HL-60 (cell line): ENCODE measurements around the gene DDX25.

ENCODE experiments used
- DNase-seq, 2 experiments: peaks; one replicate each; pipeline ENCODE4 v3.0.0-alpha.2; 2010 to 2020; ENCODE audit warnings: low read depth in 1 of 2, low spot score in 1 of 2
- H3K27ac ChIP-seq: fragments of 250-450 bp; sonication (Bioruptor Pico); replicated peaks from 2 replicates; pipeline ENCODE4 v1.5.1; 2020; ENCODE audit warnings: mild to moderate bottlenecking, moderate library complexity
- H3K27me3 ChIP-seq: fragments of 250-450 bp; sonication (Bioruptor Pico); 2 replicates; pipeline ENCODE4 v1.5.1; 2021; ENCODE audit warnings: mild to moderate bottlenecking, moderate library complexity; ENCODE audit not compliant: insufficient read depth, poor library complexity, severe bottlenecking
- H3K4me3 ChIP-seq: replicated peaks from 2 replicates; pipeline ENCODE4 v1.5.1; 2011; ENCODE audit warnings: mild to moderate bottlenecking, control low read depth, low read length; ENCODE audit not compliant: insufficient read depth
- CTCF ChIP-seq: IDR thresholded peaks from one replicate; pipeline ENCODE4 v1.5.1; 2011; ENCODE audit warnings: low read length, control low read depth, inconsistent platforms; ENCODE audit not compliant: insufficient read depth
- GABPA ChIP-seq: IDR thresholded peaks from 2 replicates; pipeline ENCODE4 v1.6.1; 2012; ENCODE audit warnings: low read depth
- POLR2AphosphoS5 ChIP-seq: IDR thresholded peaks from 2 replicates; pipeline ENCODE4 v1.6.1; 2012; ENCODE audit warnings: low read depth
- SPI1 ChIP-seq: IDR thresholded peaks from 2 replicates; pipeline ENCODE4 v1.6.1; 2012; ENCODE audit warnings: low read depth, mild to moderate bottlenecking, borderline replicate concordance
- TF ChIP-seq, protein P1 (sequence below): IDR thresholded peaks from 2 replicates; pipeline ENCODE4 v1.6.1; 2012; ENCODE audit warnings: low read depth; ENCODE audit not compliant: insufficient replicate concordance

The DDX25 gene

GRCh38 chr11:125941267-125941618 lies 36.9 kb downstream of the DDX25 start:
- no peak overlapping the region for H3K4me3 ChIP-seq
- no peak overlapping the region for H3K27ac ChIP-seq
- no peaks in the 10 kb centered on the region for H3K27me3 ChIP-seq
- TF ChIP-seq, protein P1, sequence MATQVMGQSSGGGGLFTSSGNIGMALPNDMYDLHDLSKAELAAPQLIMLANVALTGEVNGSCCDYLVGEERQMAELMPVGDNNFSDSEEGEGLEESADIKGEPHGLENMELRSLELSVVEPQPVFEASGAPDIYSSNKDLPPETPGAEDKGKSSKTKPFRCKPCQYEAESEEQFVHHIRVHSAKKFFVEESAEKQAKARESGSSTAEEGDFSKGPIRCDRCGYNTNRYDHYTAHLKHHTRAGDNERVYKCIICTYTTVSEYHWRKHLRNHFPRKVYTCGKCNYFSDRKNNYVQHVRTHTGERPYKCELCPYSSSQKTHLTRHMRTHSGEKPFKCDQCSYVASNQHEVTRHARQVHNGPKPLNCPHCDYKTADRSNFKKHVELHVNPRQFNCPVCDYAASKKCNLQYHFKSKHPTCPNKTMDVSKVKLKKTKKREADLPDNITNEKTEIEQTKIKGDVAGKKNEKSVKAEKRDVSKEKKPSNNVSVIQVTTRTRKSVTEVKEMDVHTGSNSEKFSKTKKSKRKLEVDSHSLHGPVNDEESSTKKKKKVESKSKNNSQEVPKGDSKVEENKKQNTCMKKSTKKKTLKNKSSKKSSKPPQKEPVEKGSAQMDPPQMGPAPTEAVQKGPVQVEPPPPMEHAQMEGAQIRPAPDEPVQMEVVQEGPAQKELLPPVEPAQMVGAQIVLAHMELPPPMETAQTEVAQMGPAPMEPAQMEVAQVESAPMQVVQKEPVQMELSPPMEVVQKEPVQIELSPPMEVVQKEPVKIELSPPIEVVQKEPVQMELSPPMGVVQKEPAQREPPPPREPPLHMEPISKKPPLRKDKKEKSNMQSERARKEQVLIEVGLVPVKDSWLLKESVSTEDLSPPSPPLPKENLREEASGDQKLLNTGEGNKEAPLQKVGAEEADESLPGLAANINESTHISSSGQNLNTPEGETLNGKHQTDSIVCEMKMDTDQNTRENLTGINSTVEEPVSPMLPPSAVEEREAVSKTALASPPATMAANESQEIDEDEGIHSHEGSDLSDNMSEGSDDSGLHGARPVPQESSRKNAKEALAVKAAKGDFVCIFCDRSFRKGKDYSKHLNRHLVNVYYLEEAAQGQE = no peak
- TF ChIP-seq GABPA = no peak
- no peak for TF ChIP-seq POLR2AphosphoS5
- TF ChIP-seq SPI1 = no peak
- no peak for DNase-seq

GRCh38 chr11:125941619-125942611 lies 37.6 kb downstream of the DDX25 start:
- Histone ChIP-seq H3K27me3 (no peaks in the 10 kb centered on the region), H3K27ac (no peak overlapping the region), H3K4me3 (no peak overlapping the region)
- TF ChIP-seq SPI1 (no peak), CTCF (peak; percentile 25)
- DNase-seq = no peak

GRCh38 chr11:125942771-125943428 lies 38.6 kb downstream of the DDX25 start:
- no peak for DNase-seq
- TF ChIP-seq SPI1 (no peak), CTCF (no peak), POLR2AphosphoS5 (no peak), GABPA (no peak)
- TF ChIP-seq, protein P1 = no peak
- Histone ChIP-seq H3K27me3 (no peaks in the 10 kb centered on the region), H3K4me3 (no peak overlapping the region), H3K27ac (no peak overlapping the region)

DNA sequence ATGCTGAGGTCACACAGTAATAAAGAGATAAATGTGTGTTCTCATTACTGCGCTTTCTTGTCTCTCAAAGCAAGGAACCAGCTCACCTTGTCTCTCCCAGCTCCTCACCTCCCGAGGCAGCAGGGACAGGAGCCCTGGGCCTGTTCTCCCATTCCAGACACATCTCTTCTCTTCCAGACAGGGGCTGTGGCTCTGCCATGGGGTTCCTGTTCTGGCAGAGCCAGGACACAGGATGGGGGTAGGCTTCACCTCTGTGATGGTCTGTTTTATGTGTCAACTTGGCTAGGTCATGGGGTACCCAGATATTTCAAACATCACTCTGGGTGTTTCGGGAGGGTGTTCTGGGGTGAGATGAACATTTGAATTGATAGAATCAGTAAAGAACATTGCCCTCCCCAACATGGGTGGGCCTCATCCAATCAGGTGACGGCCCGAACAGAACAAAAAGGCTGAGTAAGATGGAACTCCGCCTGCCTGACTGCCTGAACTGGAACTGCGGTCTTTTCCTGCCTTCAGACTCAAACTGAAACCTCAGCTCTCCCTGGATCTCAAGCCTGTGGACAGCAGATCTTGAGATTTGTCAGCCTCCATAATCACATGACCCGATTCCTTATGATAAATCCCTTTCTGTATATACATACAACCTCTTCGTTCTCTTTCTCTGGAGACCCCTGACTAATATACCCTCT lies 39.5 kb downstream of the DDX25 start:
- Histone ChIP-seq H3K27me3 (no peaks in the 10 kb centered on the region), H3K4me3 (no peak overlapping the region), H3K27ac (no peak overlapping the region)
- no peak for DNase-seq
- TF ChIP-seq POLR2AphosphoS5 = no peak
- TF ChIP-seq GABPA = no peak
- TF ChIP-seq CTCF = no peak
- no peak for TF ChIP-seq SPI1
- TF ChIP-seq, protein P1 = no peak
